GM13976 (cell line): ENCODE measurements around the gene INIP.
"Not testable (repeated sequence)": the region's sequence is repeated elsewhere in the genome, so short reads cannot be mapped to it uniquely, and the experiment has no call there.

Experiments used
- DNase-seq: peaks from one replicate; pipeline ENCODE4 v3.0.0; 2012; ENCODE audit warnings: low spot score
- in situ Hi-C: fragments of 300-500 bp; cut with MboI; formaldehyde crosslinking; loops from one replicate; pipeline ENCODE4 v1.12.0; 2022; ENCODE audit warnings: low sequenced_read_pairs, mixed read lengths, inconsistent platforms; ENCODE audit not compliant: unreplicated experiment
- TF ChIP-seq, protein P1 (sequence below): IDR thresholded peaks from 2 replicates; pipeline ENCODE4 v1.5.1; 2012; ENCODE audit warnings: borderline replicate concordance, mild to moderate bottlenecking; ENCODE audit not compliant: insufficient read depth; ENCODE audit errors: extremely low read depth, missing control alignments, control extremely low read depth

INIP gene

DNA sequence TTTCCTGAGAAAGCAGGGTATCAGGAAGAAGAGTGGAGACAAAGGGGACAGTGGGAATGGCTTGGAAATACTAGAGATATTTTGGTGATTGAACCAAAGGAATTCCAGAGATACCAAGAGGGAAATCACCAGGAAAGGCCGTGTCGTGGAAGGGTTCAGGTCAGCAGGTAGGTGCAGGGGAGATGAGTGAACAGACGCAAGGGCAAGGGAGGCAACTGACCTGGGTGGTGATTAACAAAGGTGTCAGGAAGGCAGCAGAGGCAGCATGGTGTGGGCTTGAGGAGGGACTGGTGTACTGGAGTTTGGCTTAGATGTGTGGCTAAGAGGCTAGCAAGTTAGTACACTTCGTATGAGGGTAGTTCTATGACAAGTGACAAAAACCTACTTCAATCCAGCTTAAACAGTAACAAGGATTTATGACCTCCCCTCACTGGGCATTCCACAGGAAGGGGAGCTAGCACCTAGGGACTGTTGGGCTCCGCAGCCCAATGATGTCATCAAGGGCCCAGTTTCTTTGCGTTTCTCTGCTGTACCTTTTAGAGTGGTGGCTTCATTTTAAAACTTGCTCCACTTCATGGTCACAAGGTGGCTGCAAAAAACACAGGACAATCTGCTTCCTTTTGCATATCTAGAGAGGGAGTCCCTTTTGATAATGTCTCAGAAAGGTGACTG is 37.0 kb downstream of the INIP start:
- in situ Hi-C loops, result no loop called here
- TF ChIP-seq, protein P1, sequence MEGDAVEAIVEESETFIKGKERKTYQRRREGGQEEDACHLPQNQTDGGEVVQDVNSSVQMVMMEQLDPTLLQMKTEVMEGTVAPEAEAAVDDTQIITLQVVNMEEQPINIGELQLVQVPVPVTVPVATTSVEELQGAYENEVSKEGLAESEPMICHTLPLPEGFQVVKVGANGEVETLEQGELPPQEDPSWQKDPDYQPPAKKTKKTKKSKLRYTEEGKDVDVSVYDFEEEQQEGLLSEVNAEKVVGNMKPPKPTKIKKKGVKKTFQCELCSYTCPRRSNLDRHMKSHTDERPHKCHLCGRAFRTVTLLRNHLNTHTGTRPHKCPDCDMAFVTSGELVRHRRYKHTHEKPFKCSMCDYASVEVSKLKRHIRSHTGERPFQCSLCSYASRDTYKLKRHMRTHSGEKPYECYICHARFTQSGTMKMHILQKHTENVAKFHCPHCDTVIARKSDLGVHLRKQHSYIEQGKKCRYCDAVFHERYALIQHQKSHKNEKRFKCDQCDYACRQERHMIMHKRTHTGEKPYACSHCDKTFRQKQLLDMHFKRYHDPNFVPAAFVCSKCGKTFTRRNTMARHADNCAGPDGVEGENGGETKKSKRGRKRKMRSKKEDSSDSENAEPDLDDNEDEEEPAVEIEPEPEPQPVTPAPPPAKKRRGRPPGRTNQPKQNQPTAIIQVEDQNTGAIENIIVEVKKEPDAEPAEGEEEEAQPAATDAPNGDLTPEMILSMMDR, result no peak
- no peak for DNase-seq

DNA sequence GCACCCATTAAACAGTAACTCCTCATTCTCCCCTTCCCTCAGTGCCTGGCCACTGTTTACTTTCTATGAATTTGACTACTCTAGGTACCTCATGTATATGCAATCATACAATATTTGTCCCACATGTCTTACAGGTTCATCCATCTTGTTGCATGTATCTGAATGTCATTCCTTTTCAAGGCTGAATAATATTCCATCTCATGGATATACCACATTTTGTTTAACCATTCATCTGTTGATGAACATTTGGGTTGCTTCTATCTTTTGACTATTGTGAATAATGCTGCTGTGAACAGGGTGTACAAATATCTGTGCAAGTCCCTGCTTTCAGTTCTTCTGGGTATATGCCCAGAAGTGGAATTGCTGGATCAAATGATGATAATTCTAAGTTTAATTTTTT is 40.9 kb downstream of the INIP start:
- no peak for DNase-seq
- TF ChIP-seq, protein P1, result no peak
- in situ Hi-C loops, result no loop called here

DNA sequence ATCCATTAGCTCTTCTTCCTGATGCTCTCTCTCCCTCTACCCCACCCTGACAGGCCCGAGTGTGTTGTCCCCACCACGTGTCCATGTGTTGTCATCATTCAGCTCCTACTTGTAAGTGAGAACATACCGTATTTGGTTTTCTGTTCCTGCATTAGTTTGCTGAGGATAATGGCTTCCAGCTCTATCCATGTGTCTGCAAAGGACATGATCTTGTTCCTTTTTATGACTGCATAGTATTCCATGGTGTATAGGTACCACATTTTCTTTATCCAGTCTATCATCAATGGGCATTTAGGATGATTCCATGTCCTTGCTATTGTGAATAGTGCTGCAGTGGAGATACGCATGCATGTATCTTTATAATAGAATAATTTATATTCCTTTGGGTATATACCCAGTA is 44.7 kb downstream of the INIP start:
- DNase-seq, in situ Hi-C loops: not testable (repeated sequence)

DNA sequence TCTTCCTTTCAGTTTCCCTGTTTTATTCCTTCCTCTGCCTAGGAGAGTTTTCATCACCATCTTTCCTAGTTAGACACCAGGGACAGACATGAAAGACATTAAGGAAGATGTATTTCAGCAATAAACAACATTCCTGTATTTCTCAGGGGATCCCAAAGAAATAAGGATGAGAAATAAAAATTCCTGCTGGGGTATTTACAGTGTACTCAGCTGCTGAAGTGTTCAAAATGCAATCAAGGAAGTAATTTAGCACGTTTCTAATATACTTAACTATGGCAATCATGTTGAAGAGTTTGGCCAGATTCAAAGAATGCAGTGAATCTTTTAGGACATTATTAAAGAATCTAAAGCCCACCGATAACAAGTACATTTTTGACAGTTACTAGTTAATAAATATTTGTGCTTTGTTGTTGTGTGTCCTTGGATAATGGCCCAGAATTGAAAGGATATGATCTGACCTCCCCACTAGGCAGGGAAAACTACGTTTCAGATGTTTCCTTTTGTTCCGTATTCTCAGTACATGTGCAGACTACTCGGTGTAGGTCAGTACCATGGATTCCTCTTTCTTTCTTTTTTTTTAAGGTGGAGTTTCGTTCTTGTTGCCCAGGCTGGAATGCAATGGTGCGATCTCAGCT is 46.8 kb downstream of the INIP start:
- TF ChIP-seq, protein P1, result no peak
- in situ Hi-C loops, result no loop called here
- DNase-seq, result no peak

DNA sequence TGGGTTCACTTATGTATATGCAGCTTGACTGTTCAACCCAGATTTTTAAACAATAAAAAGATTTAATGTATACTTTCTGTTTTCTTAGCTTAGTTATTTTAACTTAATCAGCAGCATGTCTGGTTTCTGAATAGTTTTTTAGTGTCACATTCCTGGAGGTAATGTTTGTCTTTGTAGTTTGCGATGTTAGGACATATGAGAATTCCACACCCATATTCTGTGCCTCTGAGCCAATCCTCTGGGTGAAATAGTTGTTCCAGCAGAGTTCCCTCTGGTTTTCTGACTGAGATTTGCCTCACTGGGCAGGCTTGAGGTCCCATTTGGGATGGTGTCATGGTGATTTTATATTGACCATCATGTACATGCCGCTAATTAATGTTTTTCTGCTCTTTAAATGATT is 48.6 kb downstream of the INIP start:
- in situ Hi-C loops, result no loop called here
- no peak for DNase-seq
- TF ChIP-seq, protein P1, result no peak

DNA sequence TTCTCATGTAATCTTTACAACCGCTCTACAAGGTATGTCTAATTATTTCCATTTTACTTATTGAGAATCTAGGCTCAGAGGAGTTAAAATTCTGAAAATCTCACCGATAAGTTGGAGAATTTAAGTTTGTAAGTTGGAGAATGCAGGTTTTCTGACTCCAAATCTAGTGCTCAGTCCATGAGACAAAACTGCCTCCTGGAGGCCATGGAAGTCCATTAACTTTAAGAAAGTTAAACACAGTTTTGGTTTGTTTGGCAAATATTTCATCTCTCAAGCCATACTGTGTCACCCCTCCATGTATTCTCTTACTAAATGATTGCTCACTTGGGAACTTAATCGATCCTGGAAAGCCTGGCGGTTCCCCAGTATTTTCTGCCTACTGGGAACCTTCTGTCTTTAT is 52.6 kb downstream of the INIP start:
- no peak for DNase-seq
- TF ChIP-seq, protein P1, result peak; percentile 40
- in situ Hi-C loops, result no loop called here

DNA sequence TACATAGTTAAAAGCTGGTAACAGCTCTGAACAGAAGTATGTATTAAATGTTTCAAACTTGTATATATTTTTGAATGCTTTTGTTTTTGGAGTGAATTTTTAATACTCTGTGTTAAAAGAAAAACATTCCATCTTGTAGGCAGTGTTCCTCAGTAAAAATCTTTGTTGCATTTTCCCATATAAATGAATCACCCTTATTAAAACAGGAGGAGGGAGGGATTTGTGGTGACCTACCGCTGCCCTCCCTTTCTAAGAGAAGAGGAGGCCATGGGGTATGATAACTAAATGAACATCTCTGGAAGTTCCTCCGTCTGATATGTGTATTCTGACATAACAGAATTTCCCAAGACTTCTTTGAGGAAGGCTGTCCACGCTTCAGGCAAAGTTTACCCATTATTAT is 53.4 kb downstream of the INIP start:
- no peak for DNase-seq
- in situ Hi-C loops, result no loop called here
- TF ChIP-seq, protein P1, result no peak
